Stomach smooth muscle (tissue), 2 donors: Measurements from ENCODE around the gene TSPYL2.

Experiments
- H3K27ac ChIP-seq: one replicate; pipeline ENCODE4 v1.7.0; 2013; ENCODE audit warnings: mild to moderate bottlenecking, low read length, inconsistent platforms
- H3K27me3 ChIP-seq, 2 donors: one replicate each; pipeline ENCODE4 v1.7.0; 2013; ENCODE audit warnings: low read length in 2 of 2; ENCODE audit not compliant: insufficient read depth in 2 of 2, control insufficient read depth in 1 of 2
- H3K36me3 ChIP-seq, 2 donors: one replicate each; pipeline ENCODE4 v1.7.0; 2013; ENCODE audit warnings: low read length in 2 of 2; ENCODE audit not compliant: control insufficient read depth in 2 of 2, insufficient read depth in 2 of 2
- H3K4me1 ChIP-seq: one replicate; pipeline ENCODE4 v1.7.0; 2013; ENCODE audit warnings: low read length; ENCODE audit not compliant: control insufficient read depth, insufficient read depth
- H3K4me3 ChIP-seq, 2 donors: one replicate each; pipeline ENCODE4 v1.7.0; 2013; ENCODE audit warnings: low read length in 2 of 2
- H3K9ac ChIP-seq, 2 donors: one replicate each; pipeline ENCODE4 v1.7.0; 2013; ENCODE audit warnings: low read length in 2 of 2, mild to moderate bottlenecking in 1 of 2
- H3K9me3 ChIP-seq, 2 donors: one replicate each; pipeline ENCODE4 v1.7.0; 2013; ENCODE audit warnings: low read length in 2 of 2; ENCODE audit not compliant: control insufficient read depth in 2 of 2
- donor health status: healthy.
- donor health status: Pancreatic carcinoma.

The TSPYL2 gene

GRCh38 chrX:53089925-53090324 lies 7.8 kb downstream of the TSPYL2 start:
- peaks cover 0 to 11% of the 10 kb centered on the region in 2 donors for H3K27me3 ChIP-seq
- no peak overlapping the region for H3K9ac ChIP-seq
- H3K4me3 ChIP-seq, result no peak overlapping the region
- H3K27ac ChIP-seq, result no peak overlapping the region
- peaks cover 13 to 19% of the 10 kb centered on the region in 2 donors for H3K36me3 ChIP-seq
- no peaks in the 10 kb centered on the region for H3K9me3 ChIP-seq
- peaks cover 38% of the 10 kb centered on the region for H3K4me1 ChIP-seq

- Histone ChIP-seq H3K4me3 (no peak overlapping the region), H3K36me3 (peaks cover 3 to 7% of the 10 kb centered on the region in 2 donors), H3K27me3 (peaks cover 0 to 7% of the 10 kb centered on the region in 2 donors), H3K4me1 (peaks cover 30% of the 10 kb centered on the region), H3K9me3 (no peaks in the 10 kb centered on the region), H3K27ac (no peak overlapping the region), H3K9ac (no peak overlapping the region)
Observed at GRCh38 chrX:53091354-53091753, 9.2 kb downstream of the TSPYL2 start.

- peaks cover 12% of the 10 kb centered on the region for H3K4me1 ChIP-seq
- peak overlapping the region; percentile 78 to 82 for H3K9ac ChIP-seq
- peaks cover 0 to 4% of the 10 kb centered on the region in 2 donors for H3K27me3 ChIP-seq
- H3K4me3 ChIP-seq, result peak overlapping the region; percentile 78 to 85
- no peaks in the 10 kb centered on the region for H3K9me3 ChIP-seq
- H3K36me3 ChIP-seq, result no peaks in the 10 kb centered on the region
- peak overlapping the region; percentile 88 for H3K27ac ChIP-seq
Observed at GRCh38 chrX:53093177-53093655, 11.0 kb downstream of the TSPYL2 start.

DNA sequence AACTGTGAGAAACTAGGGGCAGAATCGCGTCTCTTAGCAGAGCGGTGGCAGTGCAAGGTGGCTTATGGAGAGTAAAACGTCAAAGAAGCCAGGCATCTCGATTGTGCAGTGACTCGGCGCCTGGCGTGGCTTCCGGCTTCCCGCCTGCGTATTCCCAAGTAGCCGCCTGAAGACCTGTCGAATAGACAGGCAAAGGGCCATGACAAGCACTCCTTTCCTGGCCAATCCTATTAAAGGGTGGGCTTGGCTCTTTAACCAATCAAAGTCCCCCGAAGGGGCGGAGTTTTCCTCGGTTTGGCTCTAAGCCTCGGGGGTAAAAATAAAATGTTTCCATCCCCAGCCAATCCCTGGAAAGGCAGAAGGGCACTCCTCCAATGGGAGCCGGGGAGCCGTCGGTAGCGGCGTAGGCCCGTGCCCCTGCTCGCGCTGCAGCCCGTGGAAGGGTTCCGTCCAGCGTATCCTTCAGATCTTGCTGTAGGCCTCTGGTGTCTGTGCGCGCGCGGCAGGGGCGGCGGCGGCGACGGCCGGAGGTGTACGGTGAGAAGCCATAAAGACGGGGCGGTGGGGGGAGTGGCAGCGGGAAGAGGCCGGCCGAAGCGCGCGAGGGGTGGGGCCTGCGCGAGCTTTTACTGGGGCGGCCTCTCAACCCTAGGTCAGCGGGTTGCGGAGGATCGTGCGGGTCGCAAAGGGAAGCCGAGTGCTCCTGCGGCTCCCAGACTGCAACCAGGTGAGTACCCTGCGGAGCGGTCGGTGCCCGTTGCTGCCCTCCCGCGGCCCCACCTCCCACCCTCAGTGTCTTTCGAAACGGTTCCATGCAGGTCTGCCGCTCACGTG lies 11.8 kb downstream of the TSPYL2 start, which contains the start of gene KANTR:
TSS of gene KANTR (plus strand) at position 395 of the 834 bp plus-strand sequence. CDS start 30,131 bp downstream, outside the sequence.
- Histone ChIP-seq H3K27ac (peak within 1 kb of the TSS; percentile 88), H3K9me3 (no peaks in the 10 kb centered on the region), H3K4me1 (peaks cover 11% of the 10 kb centered on the region), H3K4me3 (peak within 1 kb of the TSS; percentile 78 to 85), H3K27me3 (no peaks in the 10 kb centered on the region), H3K36me3 (no peaks in the 10 kb centered on the region), H3K9ac (peak within 1 kb of the TSS; percentile 78 to 82)

DNA sequence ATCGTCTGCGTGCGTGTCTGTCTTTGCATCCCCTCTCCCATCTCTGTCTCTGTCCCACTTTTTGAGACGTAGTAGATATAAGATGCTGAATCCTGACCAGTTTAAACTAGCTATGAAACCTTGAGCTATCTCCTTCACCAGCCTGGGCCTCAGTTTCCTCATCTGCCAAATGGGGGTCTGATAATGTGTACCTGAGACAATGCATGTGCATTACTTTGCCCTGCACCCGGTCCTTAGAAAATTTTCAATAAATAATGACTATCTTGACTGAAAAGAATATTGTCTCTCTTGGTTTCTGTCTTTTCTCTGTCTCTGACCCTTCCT lies 12.4 kb downstream of the TSPYL2 start:
- Histone ChIP-seq H3K4me1 (peaks cover 11% of the 10 kb centered on the region), H3K9me3 (no peaks in the 10 kb centered on the region), H3K36me3 (no peaks in the 10 kb centered on the region), H3K9ac (peak overlapping the region; percentile 70 to 73), H3K27ac (peak overlapping the region; percentile 67), H3K27me3 (no peaks in the 10 kb centered on the region), H3K4me3 (peak overlapping the region; percentile 67 to 78)

- no peak overlapping the region for H3K4me3 ChIP-seq
- H3K4me1 ChIP-seq, result peaks cover 11% of the 10 kb centered on the region
- H3K27ac ChIP-seq, result no peak overlapping the region
- no peaks in the 10 kb centered on the region for H3K9me3 ChIP-seq
- no peak overlapping the region for H3K9ac ChIP-seq
- no peaks in the 10 kb centered on the region for H3K36me3 ChIP-seq
- H3K27me3 ChIP-seq, result no peaks in the 10 kb centered on the region
Observed at GRCh38 chrX:53095796-53096195, 13.6 kb downstream of the TSPYL2 start.

GRCh38 chrX:53114864-53115549 lies 32.8 kb downstream of the TSPYL2 start:
- H3K27me3 ChIP-seq, result peaks cover 0 to 7% of the 10 kb centered on the region in 2 donors
- H3K27ac ChIP-seq, result peak overlapping the region; percentile 74
- H3K9me3 ChIP-seq, result no peaks in the 10 kb centered on the region
- peak overlapping the region in 1 of 2 donors; percentile 20 for H3K4me3 ChIP-seq
- peaks cover 8% of the 10 kb centered on the region for H3K4me1 ChIP-seq
- no peak overlapping the region for H3K9ac ChIP-seq
- peaks cover 0 to 2% of the 10 kb centered on the region in 2 donors for H3K36me3 ChIP-seq

GRCh38 chrX:53115550-53115874 lies 33.3 kb downstream of the TSPYL2 start:
- Histone ChIP-seq H3K4me1 (peaks cover 8% of the 10 kb centered on the region), H3K36me3 (peaks cover 0 to 2% of the 10 kb centered on the region in 2 donors), H3K4me3 (peak overlapping the region; percentile 20 to 59), H3K27me3 (peaks cover 0 to 7% of the 10 kb centered on the region in 2 donors), H3K9ac (peak overlapping the region in 1 of 2 donors; percentile 64), H3K9me3 (no peaks in the 10 kb centered on the region), H3K27ac (peak overlapping the region; percentile 74)

DNA sequence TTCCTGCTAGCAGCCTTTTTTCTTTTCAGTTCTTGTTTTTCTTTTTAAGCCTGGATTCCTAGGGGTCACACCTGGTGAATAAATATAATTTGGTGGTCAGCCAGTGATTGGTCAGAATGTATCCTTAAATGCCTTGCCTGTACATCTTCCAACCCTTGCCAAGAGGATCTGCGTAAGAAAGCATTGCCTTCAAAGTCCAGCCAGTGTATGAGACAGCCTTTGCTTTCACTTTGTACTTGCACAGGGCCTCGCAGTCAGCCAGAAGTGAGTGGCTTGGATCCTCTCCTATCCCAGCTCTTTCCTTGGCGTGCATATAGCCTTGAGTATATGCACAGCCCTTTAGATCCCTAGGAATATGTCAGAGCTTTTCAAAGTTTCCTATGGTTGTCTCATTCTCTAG lies 33.9 kb downstream of the TSPYL2 start:
- Histone ChIP-seq H3K9me3 (no peaks in the 10 kb centered on the region), H3K36me3 (peaks cover 0 to 2% of the 10 kb centered on the region in 2 donors), H3K27ac (peak overlapping the region; percentile 74), H3K27me3 (peaks cover 0 to 7% of the 10 kb centered on the region in 2 donors), H3K4me3 (peak overlapping the region; percentile 46 to 59), H3K4me1 (peaks cover 8% of the 10 kb centered on the region), H3K9ac (peak overlapping the region; percentile 36 to 64)

DNA sequence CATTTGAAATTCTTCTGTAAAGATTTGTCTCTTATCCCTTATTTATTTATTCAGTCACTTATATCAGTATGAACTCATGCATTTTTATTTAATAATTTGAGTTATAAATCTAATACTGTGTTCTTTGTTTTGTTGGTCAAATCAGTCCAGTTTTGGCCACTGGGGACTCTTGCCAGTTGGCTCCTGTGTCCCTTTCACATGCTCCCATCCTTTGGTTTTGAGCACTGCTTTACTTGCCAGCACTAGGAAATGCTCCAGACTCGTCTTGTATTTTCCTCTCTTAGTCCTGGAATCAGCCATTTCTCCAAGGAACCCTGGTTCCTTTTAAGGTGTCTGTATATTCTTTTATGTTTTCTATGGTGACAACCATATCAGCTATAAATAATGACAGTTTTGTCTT lies 39.8 kb downstream of the TSPYL2 start:
- no peak overlapping the region for H3K27ac ChIP-seq
- H3K9ac ChIP-seq, result no peak overlapping the region
- no peak overlapping the region for H3K4me3 ChIP-seq
- no peaks in the 10 kb centered on the region for H3K36me3 ChIP-seq
- H3K27me3 ChIP-seq, result no peaks in the 10 kb centered on the region
- no peaks in the 10 kb centered on the region for H3K9me3 ChIP-seq
- peaks cover 4% of the 10 kb centered on the region for H3K4me1 ChIP-seq
